CD1c-positive myeloid dendritic cell (primary cell): ENCODE data around the gene STX10.

Experiments used
- DNase-seq: peaks from one replicate; pipeline ENCODE4 v3.0.0-alpha.2; 2016; ENCODE audit errors: extremely low spot score

STX10 gene

DNA sequence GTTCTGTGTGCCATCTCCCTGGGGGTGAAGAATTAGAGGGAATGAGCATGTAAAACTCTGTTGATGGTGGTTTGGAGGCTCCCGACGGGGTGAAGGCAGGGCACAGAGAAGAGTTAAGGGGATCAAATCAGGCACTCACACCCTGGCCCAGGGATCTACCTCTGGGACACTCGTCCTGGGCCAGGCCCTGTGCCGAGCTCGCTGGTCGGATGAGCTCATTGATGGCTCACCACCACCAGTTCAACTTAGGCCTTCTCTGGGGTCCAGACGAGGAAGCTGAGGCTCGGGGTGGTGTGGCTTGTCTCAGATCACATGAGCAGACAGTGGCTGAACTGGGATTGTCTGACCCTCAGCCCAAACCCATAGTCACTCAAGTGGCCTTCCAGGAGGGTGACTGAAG, 30.5 kb downstream of the STX10 start:
- DNase-seq: peak; percentile 52

DNA sequence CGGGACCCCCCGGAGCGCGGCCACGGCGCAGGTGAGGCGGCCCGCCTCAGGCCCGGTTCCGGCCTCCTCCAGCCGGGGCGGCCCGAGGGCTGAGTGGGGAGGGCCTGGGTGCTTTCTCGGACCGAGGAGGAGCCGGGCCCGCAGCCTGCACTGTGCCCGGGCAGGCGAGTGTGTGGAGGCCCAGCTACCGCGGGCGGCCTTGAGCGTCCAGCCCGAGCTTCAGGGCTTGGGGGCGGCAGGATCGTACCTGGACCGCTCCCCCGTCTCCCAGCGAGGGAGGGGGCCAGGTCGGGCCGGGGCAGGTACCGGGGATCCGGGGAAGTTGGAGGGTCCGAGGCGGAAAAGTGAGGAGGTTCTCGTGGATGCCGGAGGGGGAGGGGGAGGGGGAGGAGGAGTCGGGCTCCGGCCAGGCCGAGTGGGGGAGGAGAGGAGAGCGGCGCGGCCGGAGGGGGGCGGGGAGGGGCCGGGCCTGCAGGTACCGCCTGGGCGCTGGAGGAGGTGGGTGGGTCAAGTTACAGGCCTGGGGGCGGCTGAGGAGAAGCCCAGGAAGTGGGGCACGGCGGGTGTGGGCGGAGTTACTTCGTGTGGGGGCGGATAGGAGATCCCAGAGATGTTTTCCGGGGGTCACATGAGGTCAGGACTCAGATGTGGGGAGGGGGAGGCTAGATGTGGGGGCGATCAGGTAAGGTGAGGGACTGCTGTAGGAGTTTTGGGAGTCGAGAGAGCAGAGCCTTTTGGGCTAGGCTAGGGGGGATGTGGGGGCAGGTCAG, 31.6 kb downstream of the STX10 start:
- no peak for DNase-seq

DNA sequence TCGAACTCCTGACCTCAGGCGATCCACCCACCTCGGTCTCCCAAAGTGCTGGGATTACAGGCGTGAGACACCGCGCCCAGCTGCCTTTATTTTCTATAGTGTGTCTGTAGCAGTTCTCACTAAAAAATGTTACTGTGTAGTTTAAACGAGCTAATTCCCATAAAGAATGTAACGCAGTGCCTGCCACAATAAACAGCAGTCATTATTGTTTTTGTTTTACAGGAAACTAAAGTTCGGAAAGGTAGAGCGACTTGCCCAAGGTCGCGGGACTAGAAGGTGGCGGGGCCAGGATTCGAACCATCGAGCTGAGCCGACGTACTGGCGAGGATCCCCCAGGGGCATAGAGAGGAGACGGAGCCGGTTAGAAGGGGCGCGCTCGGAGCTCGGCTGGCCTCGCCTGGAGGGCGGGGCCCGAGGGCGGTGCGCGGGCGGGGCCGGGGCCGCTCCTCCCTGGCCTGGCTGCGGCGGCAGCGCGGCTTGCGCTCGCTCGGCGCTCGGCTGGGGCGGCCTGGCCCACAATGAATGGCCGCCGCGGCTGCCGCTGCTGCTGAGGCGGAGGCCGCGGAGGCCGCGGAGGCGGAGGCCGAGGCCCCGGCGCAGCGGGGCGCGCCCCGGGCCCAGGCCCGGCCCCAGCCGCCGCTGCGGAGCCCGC, 32.3 kb downstream of the STX10 start, which contains the start of gene NACC1:
TSS of gene NACC1 (plus strand) at position 493 of the 652 bp plus-strand sequence. CDS start 16,944 bp downstream, outside the sequence.
- peak; percentile 94 for DNase-seq

- DNase-seq: no peak
These were observed 32.9 kb downstream of the STX10 start for GRCh38 chr19:13117176-13117771.

DNA sequence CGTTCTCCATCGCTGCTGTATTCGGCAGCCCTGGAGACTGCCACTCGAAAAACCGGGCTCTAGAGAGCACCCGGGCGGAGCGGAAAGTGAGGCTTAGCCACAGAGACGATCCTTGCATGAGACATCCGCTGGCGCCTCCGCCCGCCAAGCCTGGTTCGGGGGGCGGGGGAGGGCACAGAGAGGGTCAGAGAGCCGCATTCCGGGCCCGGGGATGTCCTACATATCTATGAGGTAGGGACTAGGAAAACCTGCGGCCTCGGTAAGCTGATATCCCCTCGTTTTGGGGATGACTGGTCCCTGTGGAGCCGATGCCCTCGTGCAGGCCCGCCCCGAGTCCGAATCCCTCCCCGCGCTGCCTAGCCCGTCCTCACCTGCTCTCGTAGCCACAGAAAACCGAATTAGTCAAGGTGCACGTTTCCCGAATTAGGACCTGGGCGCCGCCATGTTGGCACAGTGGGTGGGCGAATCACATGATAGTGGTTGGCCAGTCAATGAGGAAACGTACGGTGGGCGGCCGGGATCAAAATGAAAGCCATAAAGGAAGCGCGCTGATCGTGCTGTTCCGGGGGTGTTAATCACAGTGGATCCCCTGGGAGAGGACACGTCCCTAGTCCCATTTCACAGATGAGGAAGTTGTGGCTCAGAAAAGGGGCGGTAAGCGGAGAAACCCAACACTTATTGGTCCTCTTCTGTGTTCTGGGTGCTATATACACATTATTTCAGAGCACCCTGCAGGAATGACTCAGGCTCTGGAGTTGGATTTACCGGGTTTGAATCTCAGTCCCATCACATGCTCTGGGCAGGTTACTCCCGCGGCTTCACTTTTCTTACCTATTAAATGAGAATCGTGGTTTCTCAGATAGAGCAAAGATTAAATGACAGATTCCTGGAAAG, 33.6 kb downstream of the STX10 start, which contains the start of gene TRMT1:
TSS of gene TRMT1 (minus strand) at position 459 of the 894 bp plus-strand sequence. CDS start at position 118, 341 bp downstream.
- peak; percentile 95 for DNase-seq

GRCh38 chr19:13115936-13116281, 34.3 kb downstream of the STX10 start:
- DNase-seq: no peak

- DNase-seq: no peak
These were observed 37.6 kb downstream of the STX10 start for GRCh38 chr19:13112555-13112954.

- no peak for DNase-seq
These were observed 40.0 kb downstream of the STX10 start for GRCh38 chr19:13110099-13110610.

- DNase-seq: no peak
These were observed 40.6 kb downstream of the STX10 start for GRCh38 chr19:13109361-13110098.

DNA sequence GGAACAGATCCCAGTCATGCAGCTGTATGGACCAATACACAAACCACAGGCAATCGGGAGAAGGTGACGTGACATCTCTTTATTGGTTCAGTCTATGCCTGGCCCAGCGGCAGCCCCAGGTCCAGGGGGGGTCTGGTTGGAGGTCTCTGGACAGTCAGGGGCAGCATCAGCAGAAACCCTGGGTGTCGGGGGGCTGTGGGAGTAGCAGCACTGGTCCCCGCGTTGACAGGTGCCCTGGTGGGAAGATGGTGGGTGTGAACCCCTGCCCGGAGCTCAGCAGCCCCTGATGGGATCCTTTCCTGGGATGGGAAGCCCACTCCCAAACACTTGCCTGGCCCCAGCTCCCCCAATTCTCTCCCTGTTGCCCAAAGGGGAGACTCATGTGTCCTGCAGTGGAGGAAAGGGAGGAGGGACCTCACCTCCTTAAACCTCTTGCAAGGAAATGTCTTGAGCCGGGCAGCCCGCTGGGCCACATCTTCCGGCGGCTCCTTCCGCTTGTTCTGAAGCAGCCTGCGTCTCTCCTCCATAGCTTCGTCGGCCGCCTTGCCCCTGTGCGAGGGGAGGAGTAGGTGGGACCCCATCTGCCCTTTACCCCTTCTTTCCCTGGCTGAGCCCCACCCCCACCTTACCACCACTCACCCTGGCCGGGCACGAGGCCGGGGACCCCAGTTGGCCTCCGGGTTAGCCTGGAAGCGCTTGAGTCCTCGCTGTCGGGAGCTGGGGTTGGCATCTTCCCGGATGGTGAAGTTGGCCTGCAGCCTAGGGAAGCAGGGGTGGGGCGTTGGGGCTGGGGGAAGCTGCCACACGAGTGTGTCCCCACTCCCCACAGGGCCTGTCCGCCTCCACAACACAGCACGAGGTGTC, 45.1 kb downstream of the STX10 start:
- no peak for DNase-seq

GRCh38 chr19:13104360-13104847, 45.8 kb downstream of the STX10 start:
- DNase-seq: peak; percentile 63

GRCh38 chr19:13103581-13104359, 46.4 kb downstream of the STX10 start:
- no peak for DNase-seq

GRCh38 chr19:13102666-13103580, 47.3 kb downstream of the STX10 start, which contains the start of gene LYL1:
Gene LYL1, minus strand, starts transcription at chr19:13102858. Its CDS starts 1,687 bp downstream, at chr19:13101171.
- DNase-seq: peak; percentile 92

GRCh38 chr19:13102416-13102665, 47.8 kb downstream of the STX10 start:
- no peak for DNase-seq

- no peak for DNase-seq
These were observed 48.4 kb downstream of the STX10 start for GRCh38 chr19:13101590-13102415.

GRCh38 chr19:13100841-13101589, 49.2 kb downstream of the STX10 start:
- DNase-seq: no peak
